ENCODE measurements around the gene LAMC2.

Gene LAMC2

GRCh38 chr1:183206538-183207122, 20.6 kb downstream of the LAMC2 start:
- Histone ChIP-seq H3K27ac (ENCODE audit: low read depth, low read length) (no peak overlapping the region), H3K27me3 (ENCODE audit: insufficient read depth, low read length) (no peaks in the 10 kb centered on the region), H3K79me2 (ENCODE audit: control insufficient read depth, insufficient read depth, low read length, unreplicated experiment) (no peaks in the 10 kb centered on the region), H3K4me3 (ENCODE audit: low read depth, low read length) (no peak overlapping the region), H3K4me1 (ENCODE audit: control insufficient read depth, insufficient read depth, low read length, unreplicated experiment) (peaks cover 25% of the 10 kb centered on the region), H3K36me3 (ENCODE audit: insufficient read depth, low read length) (no peaks in the 10 kb centered on the region), H2AFZ (ENCODE audit: low read length, unreplicated experiment) (no peak overlapping the region)

DNA sequence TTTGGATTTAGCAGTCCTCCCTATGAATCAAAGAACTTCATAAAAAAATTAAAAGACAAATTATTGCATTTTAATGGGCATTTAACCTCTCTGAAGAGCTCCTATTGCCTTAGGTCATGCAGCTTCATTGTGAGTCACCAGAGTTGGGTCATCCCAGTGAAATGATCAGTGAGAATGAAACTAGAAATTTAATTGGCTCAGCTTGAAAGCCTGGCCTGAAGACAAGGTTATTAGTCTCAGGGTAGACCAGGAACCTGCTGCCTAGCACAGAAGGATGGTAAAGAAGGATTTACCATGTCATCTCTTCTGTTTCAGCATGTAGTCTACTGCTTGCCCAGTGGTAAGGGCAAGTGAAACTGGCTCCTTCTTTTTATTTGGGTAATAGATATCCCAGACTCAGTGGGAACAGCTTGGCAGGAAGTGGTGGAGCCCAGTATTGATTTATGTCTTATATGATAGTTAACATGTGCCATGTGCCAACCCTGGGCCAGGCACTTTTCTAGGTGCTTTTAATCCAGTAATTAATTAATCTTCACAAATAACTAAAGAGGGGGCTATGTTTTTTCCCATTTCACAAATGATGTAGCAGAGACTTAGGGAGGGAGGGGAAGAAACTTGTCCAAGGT, 23.6 kb downstream of the LAMC2 start:
- Histone ChIP-seq H2AFZ (ENCODE audit: low read length, unreplicated experiment) (peak overlapping the region; percentile 39), H3K4me3 (ENCODE audit: low read depth, low read length) (no peak overlapping the region), H3K27ac (ENCODE audit: low read depth, low read length) (peak overlapping the region; percentile 32; the same call in 1 of the 2 replicates), H3K36me3 (ENCODE audit: insufficient read depth, low read length) (no peaks in the 10 kb centered on the region), H3K79me2 (ENCODE audit: control insufficient read depth, insufficient read depth, low read length, unreplicated experiment) (no peaks in the 10 kb centered on the region), H3K27me3 (ENCODE audit: insufficient read depth, low read length) (no peaks in the 10 kb centered on the region), H3K4me1 (ENCODE audit: control insufficient read depth, insufficient read depth, low read length, unreplicated experiment) (peaks cover 25% of the 10 kb centered on the region)

GRCh38 chr1:183210681-183211080, 24.6 kb downstream of the LAMC2 start:
- Histone ChIP-seq H3K79me2 (ENCODE audit: control insufficient read depth, insufficient read depth, low read length, unreplicated experiment) (no peaks in the 10 kb centered on the region), H3K36me3 (ENCODE audit: insufficient read depth, low read length) (no peaks in the 10 kb centered on the region)

DNA sequence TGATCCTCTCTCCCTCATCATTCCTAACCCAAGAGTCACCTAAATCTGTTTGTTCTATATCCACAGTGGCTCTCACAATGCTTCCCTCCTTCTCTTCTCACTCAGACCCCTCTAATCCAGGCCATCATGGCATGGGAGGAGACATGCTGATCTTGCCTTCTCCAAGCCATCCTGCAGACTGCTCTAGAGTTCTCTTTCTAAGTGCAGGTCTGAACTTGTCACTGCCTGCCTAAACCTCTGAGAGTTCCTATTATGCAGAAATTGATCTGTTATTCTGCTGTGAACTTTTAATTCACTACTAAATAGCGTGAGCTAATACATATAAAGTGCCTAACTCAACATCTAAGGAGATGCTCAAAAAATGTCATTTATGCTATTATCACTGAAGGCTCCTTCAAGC, 26.8 kb downstream of the LAMC2 start:
- Histone ChIP-seq H3K4me3 (ENCODE audit: low read depth, low read length) (no peak overlapping the region), H3K4me1 (ENCODE audit: control insufficient read depth, insufficient read depth, low read length, unreplicated experiment) (peaks cover 19% of the 10 kb centered on the region), H3K27me3 (ENCODE audit: insufficient read depth, low read length) (no peaks in the 10 kb centered on the region), H2AFZ (ENCODE audit: low read length, unreplicated experiment) (no peak overlapping the region), H3K27ac (ENCODE audit: low read depth, low read length) (no peak overlapping the region), H3K36me3 (ENCODE audit: insufficient read depth, low read length) (no peaks in the 10 kb centered on the region), H3K79me2 (ENCODE audit: control insufficient read depth, insufficient read depth, low read length, unreplicated experiment) (no peaks in the 10 kb centered on the region)

More at GRCh38 chr1:183210681-183211080, 24.6 kb downstream of the LAMC2 start:
- no peak overlapping the region for H3K4me3 ChIP-seq (ENCODE audit: low read depth, low read length)
- peak overlapping the region; percentile 28 for H2AFZ ChIP-seq (ENCODE audit: low read length, unreplicated experiment)
- H3K27me3 ChIP-seq (ENCODE audit: insufficient read depth, low read length) = no peaks in the 10 kb centered on the region
- H3K27ac ChIP-seq (ENCODE audit: low read depth, low read length) = no peak overlapping the region
- H3K4me1 ChIP-seq (ENCODE audit: control insufficient read depth, insufficient read depth, low read length, unreplicated experiment) = peaks cover 19% of the 10 kb centered on the region

GRCh38 chr1:183214021-183214970, 28.2 kb downstream of the LAMC2 start:
- no peaks in the 10 kb centered on the region for H3K36me3 ChIP-seq (ENCODE audit: insufficient read depth, low read length)
- H3K4me1 ChIP-seq (ENCODE audit: control insufficient read depth, insufficient read depth, low read length, unreplicated experiment) = peaks cover 15% of the 10 kb centered on the region
- H2AFZ ChIP-seq (ENCODE audit: low read length, unreplicated experiment) = no peak overlapping the region
- H3K79me2 ChIP-seq (ENCODE audit: control insufficient read depth, insufficient read depth, low read length, unreplicated experiment) = no peaks in the 10 kb centered on the region
- H3K4me3 ChIP-seq (ENCODE audit: low read depth, low read length) = no peak overlapping the region
- no peaks in the 10 kb centered on the region for H3K27me3 ChIP-seq (ENCODE audit: insufficient read depth, low read length)
- no peak overlapping the region for H3K27ac ChIP-seq (ENCODE audit: low read depth, low read length)

DNA sequence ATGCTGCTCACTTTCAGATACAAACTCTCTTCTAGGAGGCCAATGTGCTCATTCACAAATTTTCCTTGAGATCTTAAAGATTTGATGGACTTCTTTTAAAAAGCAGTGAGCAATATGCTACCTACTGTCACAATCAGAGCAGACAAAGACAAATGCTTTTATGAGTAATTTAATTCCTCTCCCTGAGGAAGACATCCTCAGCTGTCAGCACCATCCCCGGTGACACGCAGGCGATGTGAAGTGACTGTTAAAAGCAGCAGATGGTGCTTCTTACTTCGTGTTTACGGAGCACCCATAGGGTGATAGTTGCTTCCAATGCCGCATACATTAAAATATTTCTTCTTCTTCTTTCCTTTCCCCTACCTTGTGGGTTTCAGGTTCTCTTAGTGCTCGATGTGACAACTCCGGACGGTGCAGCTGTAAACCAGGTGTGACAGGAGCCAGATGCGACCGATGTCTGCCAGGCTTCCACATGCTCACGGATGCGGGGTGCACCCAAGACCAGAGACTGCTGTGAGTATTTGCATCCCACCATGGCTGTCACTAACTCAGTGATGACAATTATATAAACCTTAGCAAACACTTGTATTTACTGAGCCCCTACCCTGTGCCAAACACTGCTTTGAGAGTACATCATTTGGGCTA, 29.1 kb downstream of the LAMC2 start:
- Histone ChIP-seq H3K27me3 (ENCODE audit: insufficient read depth, low read length) (no peaks in the 10 kb centered on the region), H2AFZ (ENCODE audit: low read length, unreplicated experiment) (no peak overlapping the region), H3K36me3 (ENCODE audit: insufficient read depth, low read length) (no peaks in the 10 kb centered on the region), H3K79me2 (ENCODE audit: control insufficient read depth, insufficient read depth, low read length, unreplicated experiment) (no peaks in the 10 kb centered on the region), H3K4me1 (ENCODE audit: control insufficient read depth, insufficient read depth, low read length, unreplicated experiment) (peaks cover 7% of the 10 kb centered on the region), H3K4me3 (ENCODE audit: low read depth, low read length) (no peak overlapping the region), H3K27ac (ENCODE audit: low read depth, low read length) (no peak overlapping the region)

DNA sequence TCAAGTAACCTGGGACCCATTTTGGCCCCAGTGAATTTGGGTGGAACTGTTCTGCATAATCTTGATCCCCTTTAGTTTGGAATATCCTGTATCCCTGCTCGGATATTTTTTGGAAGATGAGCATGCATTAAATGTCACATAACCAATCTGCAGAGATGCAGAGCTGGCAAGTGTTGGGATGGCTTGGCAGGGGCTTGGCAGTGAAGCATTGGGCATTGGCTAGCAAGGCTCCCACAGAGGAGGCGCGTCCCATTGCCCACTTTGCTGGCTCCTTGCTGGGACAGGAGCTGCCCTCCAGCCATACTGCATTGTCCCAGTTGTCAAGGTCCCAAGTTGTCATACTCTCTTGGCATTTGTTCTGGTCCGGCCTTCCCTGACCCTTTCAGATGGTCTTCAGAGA, 29.9 kb downstream of the LAMC2 start:
- Histone ChIP-seq H3K4me1 (ENCODE audit: control insufficient read depth, insufficient read depth, low read length, unreplicated experiment) (no peaks in the 10 kb centered on the region), H3K27me3 (ENCODE audit: insufficient read depth, low read length) (no peaks in the 10 kb centered on the region), H3K36me3 (ENCODE audit: insufficient read depth, low read length) (no peaks in the 10 kb centered on the region), H2AFZ (ENCODE audit: low read length, unreplicated experiment) (no peak overlapping the region), H3K4me3 (ENCODE audit: low read depth, low read length) (no peak overlapping the region), H3K79me2 (ENCODE audit: control insufficient read depth, insufficient read depth, low read length, unreplicated experiment) (no peaks in the 10 kb centered on the region), H3K27ac (ENCODE audit: low read depth, low read length) (no peak overlapping the region)

DNA sequence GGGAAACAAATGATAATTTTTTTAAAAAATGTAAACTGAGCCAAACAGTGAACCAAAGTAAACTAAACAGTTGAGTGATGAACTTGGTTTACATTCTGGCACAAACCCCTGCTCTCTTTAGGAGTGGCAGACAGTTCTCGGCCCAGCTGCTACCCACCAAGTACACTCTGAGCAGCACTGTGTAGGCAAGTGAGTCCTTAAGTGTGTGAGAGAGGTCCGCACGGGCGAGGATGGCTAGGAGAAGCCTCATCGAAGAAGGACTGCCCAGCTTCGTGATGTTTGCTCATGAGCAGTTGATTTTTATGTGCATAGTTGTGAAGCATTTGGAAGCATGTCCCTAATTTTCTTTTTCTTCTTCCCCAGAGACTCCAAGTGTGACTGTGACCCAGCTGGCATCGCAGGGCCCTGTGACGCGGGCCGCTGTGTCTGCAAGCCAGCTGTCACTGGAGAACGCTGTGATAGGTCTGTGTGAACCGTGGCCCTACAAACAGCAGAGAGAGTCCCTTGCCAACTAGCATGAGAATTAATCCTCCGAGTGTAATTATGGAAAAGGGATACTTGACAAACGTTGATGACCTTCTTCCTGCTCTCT, 32.1 kb downstream of the LAMC2 start:
- no peaks in the 10 kb centered on the region for H3K4me1 ChIP-seq (ENCODE audit: control insufficient read depth, insufficient read depth, low read length, unreplicated experiment)
- H3K4me3 ChIP-seq (ENCODE audit: low read depth, low read length) = no peak overlapping the region
- H3K36me3 ChIP-seq (ENCODE audit: insufficient read depth, low read length) = no peaks in the 10 kb centered on the region
- H3K27ac ChIP-seq (ENCODE audit: low read depth, low read length) = no peak overlapping the region
- H3K79me2 ChIP-seq (ENCODE audit: control insufficient read depth, insufficient read depth, low read length, unreplicated experiment) = no peaks in the 10 kb centered on the region
- H2AFZ ChIP-seq (ENCODE audit: low read length, unreplicated experiment) = no peak overlapping the region
- no peaks in the 10 kb centered on the region for H3K27me3 ChIP-seq (ENCODE audit: insufficient read depth, low read length)

DNA sequence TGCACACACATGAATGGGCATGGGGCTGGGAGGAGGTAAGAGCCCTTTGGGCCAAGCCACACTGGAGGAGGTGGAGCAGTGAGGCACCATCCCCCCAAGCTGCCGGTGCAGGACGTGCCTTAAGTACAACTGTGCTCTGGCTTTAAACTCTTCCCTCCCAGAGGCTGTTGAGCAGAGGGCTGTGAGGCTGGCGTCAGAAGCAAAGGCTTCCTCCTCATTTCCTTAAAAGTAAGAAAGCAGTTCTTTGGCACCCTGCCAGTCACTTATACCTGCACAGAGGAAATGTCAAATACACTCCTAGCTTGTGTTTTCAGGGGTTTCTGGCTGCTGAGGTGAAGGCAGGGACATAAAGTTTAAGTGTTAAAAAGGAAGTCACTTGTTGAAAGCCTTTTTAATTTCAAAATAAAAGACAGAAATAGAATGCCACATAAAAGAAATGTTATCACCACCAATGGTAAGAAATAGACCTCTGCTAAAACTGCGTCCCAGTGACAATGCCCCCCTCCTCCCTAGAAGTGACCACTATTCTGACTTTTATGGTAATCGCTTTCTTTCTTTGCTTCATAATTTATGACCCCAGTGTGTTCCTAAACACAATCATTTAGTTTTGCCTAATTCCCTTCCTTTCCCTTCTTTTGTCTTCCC, 33.0 kb downstream of the LAMC2 start:
- H2AFZ ChIP-seq (ENCODE audit: low read length, unreplicated experiment) = no peak overlapping the region
- H3K79me2 ChIP-seq (ENCODE audit: control insufficient read depth, insufficient read depth, low read length, unreplicated experiment) = no peaks in the 10 kb centered on the region
- H3K4me3 ChIP-seq (ENCODE audit: low read depth, low read length) = no peak overlapping the region
- no peaks in the 10 kb centered on the region for H3K36me3 ChIP-seq (ENCODE audit: insufficient read depth, low read length)
- H3K27me3 ChIP-seq (ENCODE audit: insufficient read depth, low read length) = no peaks in the 10 kb centered on the region
- H3K4me1 ChIP-seq (ENCODE audit: control insufficient read depth, insufficient read depth, low read length, unreplicated experiment) = no peaks in the 10 kb centered on the region
- no peak overlapping the region for H3K27ac ChIP-seq (ENCODE audit: low read depth, low read length)

DNA sequence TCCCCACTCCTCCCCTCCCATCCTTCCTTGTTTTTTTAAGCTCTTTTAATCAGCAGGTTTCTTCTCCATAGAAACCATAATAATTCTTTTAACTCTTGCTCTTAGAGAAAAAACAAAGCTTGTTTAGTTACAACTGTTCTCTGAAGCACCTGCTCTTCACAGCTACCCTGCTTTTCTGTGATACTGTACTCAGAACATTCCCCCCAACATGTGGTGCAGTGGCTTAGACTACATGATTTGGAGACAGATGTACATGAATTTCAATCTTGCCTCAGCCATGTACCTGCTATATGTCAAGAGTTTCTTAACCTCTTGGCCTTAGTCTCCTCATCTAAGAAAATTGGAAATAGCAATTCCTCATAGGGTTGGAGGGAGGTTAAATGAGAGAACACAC, 33.5 kb downstream of the LAMC2 start:
- no peaks in the 10 kb centered on the region for H3K27me3 ChIP-seq (ENCODE audit: insufficient read depth, low read length)
- no peak overlapping the region for H2AFZ ChIP-seq (ENCODE audit: low read length, unreplicated experiment)
- no peaks in the 10 kb centered on the region for H3K4me1 ChIP-seq (ENCODE audit: control insufficient read depth, insufficient read depth, low read length, unreplicated experiment)
- no peaks in the 10 kb centered on the region for H3K79me2 ChIP-seq (ENCODE audit: control insufficient read depth, insufficient read depth, low read length, unreplicated experiment)
- H3K4me3 ChIP-seq (ENCODE audit: low read depth, low read length) = no peak overlapping the region
- H3K36me3 ChIP-seq (ENCODE audit: insufficient read depth, low read length) = no peaks in the 10 kb centered on the region
- H3K27ac ChIP-seq (ENCODE audit: low read depth, low read length) = no peak overlapping the region
